H9 (cell line): ENCODE results near the gene HS2ST1. TPM values are rescaled to one million over a fixed set of nuclear protein-coding genes. Genes with fewer than 3 reads are reported as not detected.

Experiments used
- DNase-seq: peaks from one replicate; pipeline ENCODE4 v3.0.0-alpha.2; 2017
- H2AFZ ChIP-seq: one replicate; pipeline ENCODE4 v1.6.1; 2013; ENCODE audit warnings: mild to moderate bottlenecking, low read length, control low read depth, moderate library complexity
- H2AK5ac ChIP-seq: 2 replicates; pipeline ENCODE4 v1.6.1; 2013; ENCODE audit warnings: low read length, control low read depth, mixed read lengths; ENCODE audit not compliant: insufficient read length
- H2BK120ac ChIP-seq: one replicate; pipeline ENCODE4 v1.6.1; 2013; ENCODE audit warnings: low read depth, mild to moderate bottlenecking, low read length, control low read depth, inconsistent platforms; ENCODE audit not compliant: poor library complexity, severe bottlenecking
- H2BK12ac ChIP-seq: 2 replicates; pipeline ENCODE4 v1.6.1; 2013; ENCODE audit warnings: low read length, control low read depth, mixed read lengths, low read depth; ENCODE audit not compliant: insufficient read length
- H2BK15ac ChIP-seq: 2 replicates; pipeline ENCODE4 v1.6.1; 2013; ENCODE audit warnings: low read depth, low read length, control low read depth
- H2BK20ac ChIP-seq: one replicate; pipeline ENCODE4 v1.6.1; 2013; ENCODE audit warnings: low read depth, mild to moderate bottlenecking, low read length, control low read depth, inconsistent platforms; ENCODE audit not compliant: poor library complexity, severe bottlenecking
- H2BK5ac ChIP-seq: 2 replicates; pipeline ENCODE4 v1.6.1; 2013; ENCODE audit warnings: low read length, control low read depth, mixed read lengths; ENCODE audit not compliant: insufficient read length
- H3K14ac ChIP-seq: 2 replicates; pipeline ENCODE4 v1.6.1; 2013; ENCODE audit warnings: low read length, control low read depth; ENCODE audit not compliant: insufficient read depth
- H3K18ac ChIP-seq: 2 replicates; pipeline ENCODE4 v1.6.1; 2013; ENCODE audit warnings: low read depth, mild to moderate bottlenecking, mixed read lengths, low read length, control low read depth; ENCODE audit not compliant: insufficient read length
- H3K23ac ChIP-seq: 2 replicates; pipeline ENCODE4 v1.6.1; 2013; ENCODE audit warnings: low read length, control low read depth, mixed read lengths, low read depth; ENCODE audit not compliant: insufficient read length
- H3K23me2 ChIP-seq: 2 replicates; pipeline ENCODE4 v1.6.1; 2013; ENCODE audit warnings: low read depth, mild to moderate bottlenecking, mixed read lengths, low read length, control low read depth; ENCODE audit not compliant: insufficient read length, poor library complexity, severe bottlenecking
- H3K27ac ChIP-seq: 2 replicates; pipeline ENCODE4 v1.5.1; 2013; ENCODE audit warnings: low read length, control low read depth, mixed read lengths, low read depth; ENCODE audit not compliant: insufficient read length
- H3K27me3 ChIP-seq: 2 replicates; pipeline ENCODE4 v1.6.1; 2013; ENCODE audit warnings: low read length, control low read depth, inconsistent platforms; ENCODE audit not compliant: insufficient read depth
- H3K4ac ChIP-seq: 2 replicates; pipeline ENCODE4 v1.6.1; 2013; ENCODE audit warnings: low read depth, mild to moderate bottlenecking, control low read depth, inconsistent platforms, low read length, moderate library complexity
- H3K4me1 ChIP-seq: 2 replicates; pipeline ENCODE4 v1.6.1; 2013; ENCODE audit warnings: low read length, control low read depth, inconsistent platforms; ENCODE audit not compliant: insufficient read depth
- H3K4me2 ChIP-seq: 2 replicates; pipeline ENCODE4 v1.6.1; 2013; ENCODE audit warnings: low read length, control low read depth, mixed read lengths; ENCODE audit not compliant: insufficient read length, insufficient read depth
- H3K56ac ChIP-seq: 2 replicates; pipeline ENCODE4 v1.6.1; 2013; ENCODE audit warnings: low read depth, mild to moderate bottlenecking, mixed read lengths, low read length, control low read depth; ENCODE audit not compliant: insufficient read length
- H3K79me1 ChIP-seq: 2 replicates; pipeline ENCODE4 v1.6.1; 2013; ENCODE audit warnings: low read depth, mild to moderate bottlenecking, moderate library complexity, low read length, control low read depth, inconsistent platforms; ENCODE audit not compliant: insufficient read depth, poor library complexity, severe bottlenecking
- H3K79me2 ChIP-seq: 2 replicates; pipeline ENCODE4 v1.6.1; 2013; ENCODE audit warnings: low read length, control low read depth, inconsistent platforms; ENCODE audit not compliant: insufficient read depth
- H3K9ac ChIP-seq: 2 replicates; pipeline ENCODE4 v1.6.1; 2013; ENCODE audit warnings: low read length, control low read depth, mixed read lengths; ENCODE audit not compliant: insufficient read length; ENCODE audit errors: extremely low read depth
- H3K9me3 ChIP-seq: one replicate; pipeline ENCODE4 v1.6.1; 2013; ENCODE audit warnings: low read depth, low read length, inconsistent platforms; ENCODE audit not compliant: control insufficient read depth
- H3T11ph ChIP-seq: one replicate; pipeline ENCODE4 v1.6.1; 2013; ENCODE audit warnings: mild to moderate bottlenecking, low read length, control low read depth, inconsistent platforms
- H4K20me1 ChIP-seq: one replicate; pipeline ENCODE4 v1.6.1; 2013; ENCODE audit not compliant: control insufficient read depth, insufficient read length, insufficient read depth
- H4K5ac ChIP-seq: 2 replicates; pipeline ENCODE4 v1.6.1; 2013; ENCODE audit warnings: low read depth, mild to moderate bottlenecking, mixed read lengths, low read length, control low read depth; ENCODE audit not compliant: insufficient read length
- H4K8ac ChIP-seq: replicated peaks from 2 replicates; pipeline ENCODE4 v1.6.1; 2013; ENCODE audit warnings: low read length, control low read depth, mixed read lengths, low read depth; ENCODE audit not compliant: insufficient read length
- H4K91ac ChIP-seq: 2 replicates; pipeline ENCODE4 v1.6.1; 2013; ENCODE audit warnings: low read depth, mild to moderate bottlenecking, moderate library complexity, mixed read lengths, low read length, control low read depth; ENCODE audit not compliant: insufficient read length
- H3K27ac Mint-ChIP-seq, 3 experiments: 2 replicates in 2 of 3; 3 replicates in 1 of 3; pipeline ENCODE4 v1.8.0; 2020 to 2021; ENCODE audit warnings: mixed read lengths in 3 of 3, mild to moderate bottlenecking in 1 of 3, moderate library complexity in 1 of 3
- H3K27me3 Mint-ChIP-seq: 2 replicates; pipeline ENCODE4 v1.8.0; 2021; ENCODE audit warnings: low read depth, mild to moderate bottlenecking, moderate library complexity, mixed read lengths
- H3K36me3 Mint-ChIP-seq, 3 experiments: 2 replicates in 2 of 3; 3 replicates in 1 of 3; pipeline ENCODE4 v1.8.0; 2020 to 2021; ENCODE audit warnings: low read depth in 3 of 3, mixed read lengths in 3 of 3; ENCODE audit not compliant: insufficient read depth in 1 of 3
- H3K4me1 Mint-ChIP-seq, 2 experiments: 2 replicates each; pipeline ENCODE4 v1.8.0; 2020; ENCODE audit warnings: mixed read lengths in 2 of 2
- H3K4me3 Mint-ChIP-seq, 2 experiments: 2 replicates in 1 of 2; 3 replicates in 1 of 2; pipeline ENCODE4 v1.8.0; 2020 to 2021; ENCODE audit warnings: mild to moderate bottlenecking in 2 of 2, mixed read lengths in 2 of 2, moderate library complexity in 1 of 2
- H3K9me3 Mint-ChIP-seq, 2 experiments: 2 replicates in 1 of 2; 3 replicates in 1 of 2; pipeline ENCODE4 v1.8.0; 2020; ENCODE audit warnings: mild to moderate bottlenecking in 2 of 2, mixed read lengths in 2 of 2, moderate library complexity in 1 of 2
- WGBS: extraction: QIAGEN DNeasy Blood & Tissue Kit; methylation state at CpG from one replicate; pipeline ENCODE4 v1.1.7; 2013; ENCODE audit warnings: missing lambda C conversion rate, low lambda C conversion rate, mixed read lengths; ENCODE audit not compliant: insufficient read length; ENCODE audit errors: extremely low coverage; 5-methylcytosine and 5-hydroxymethylcytosine counted together
- total RNA-seq: library from RNA; stranded (reverse); gene quantifications from 2 replicates; pipeline ENCODE4 v1.2.1, GENCODE V29; 2021
- TF ChIP-seq, protein P1 (sequence below): fragments of 200-600 bp; sonication (generic); conservative IDR thresholded peaks from 3 replicates; pipeline ENCODE4 v1.8.0; 2021; ENCODE audit warnings: antibody characterized with exemption, mild to moderate bottlenecking

Gene HS2ST1
- total RNA-seq, 1 experiment from 2014 or later: 20.1 TPM

DNA sequence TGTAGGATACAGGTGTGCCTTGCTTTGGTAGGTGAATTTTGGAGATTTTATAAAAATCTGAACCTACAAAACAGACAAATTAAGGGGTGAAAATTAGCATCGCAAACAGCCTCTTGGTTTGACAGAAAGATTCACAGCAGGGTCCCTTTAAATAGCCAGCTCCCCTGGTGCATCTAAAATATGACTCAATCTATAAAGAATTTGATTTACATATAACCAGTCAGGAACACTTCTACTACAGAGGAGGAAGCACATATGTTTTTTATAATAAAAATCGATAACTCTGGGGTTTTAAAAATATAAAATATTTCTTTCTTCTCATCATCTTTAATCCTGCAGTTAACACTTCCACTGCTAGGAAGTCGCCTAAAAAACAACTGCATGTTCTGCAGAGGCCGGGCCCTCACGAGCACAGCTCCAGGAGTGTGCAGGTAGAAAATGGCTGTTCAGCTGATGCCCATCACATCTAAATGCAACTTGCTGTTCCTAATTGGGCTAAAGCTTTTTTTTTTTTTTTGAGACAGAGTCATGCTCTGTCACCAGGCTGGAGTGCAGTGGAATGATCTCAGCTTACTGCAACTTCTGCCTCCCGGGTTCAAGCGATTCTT is 203.4 kb downstream of the HS2ST1 start:
- TF ChIP-seq, protein P1, sequence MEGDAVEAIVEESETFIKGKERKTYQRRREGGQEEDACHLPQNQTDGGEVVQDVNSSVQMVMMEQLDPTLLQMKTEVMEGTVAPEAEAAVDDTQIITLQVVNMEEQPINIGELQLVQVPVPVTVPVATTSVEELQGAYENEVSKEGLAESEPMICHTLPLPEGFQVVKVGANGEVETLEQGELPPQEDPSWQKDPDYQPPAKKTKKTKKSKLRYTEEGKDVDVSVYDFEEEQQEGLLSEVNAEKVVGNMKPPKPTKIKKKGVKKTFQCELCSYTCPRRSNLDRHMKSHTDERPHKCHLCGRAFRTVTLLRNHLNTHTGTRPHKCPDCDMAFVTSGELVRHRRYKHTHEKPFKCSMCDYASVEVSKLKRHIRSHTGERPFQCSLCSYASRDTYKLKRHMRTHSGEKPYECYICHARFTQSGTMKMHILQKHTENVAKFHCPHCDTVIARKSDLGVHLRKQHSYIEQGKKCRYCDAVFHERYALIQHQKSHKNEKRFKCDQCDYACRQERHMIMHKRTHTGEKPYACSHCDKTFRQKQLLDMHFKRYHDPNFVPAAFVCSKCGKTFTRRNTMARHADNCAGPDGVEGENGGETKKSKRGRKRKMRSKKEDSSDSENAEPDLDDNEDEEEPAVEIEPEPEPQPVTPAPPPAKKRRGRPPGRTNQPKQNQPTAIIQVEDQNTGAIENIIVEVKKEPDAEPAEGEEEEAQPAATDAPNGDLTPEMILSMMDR: no peak
- no peak overlapping the region for H2AFZ ChIP-seq
- Mint-ChIP-seq H3K9me3 (peaks cover 0 to 2% of the 10 kb centered on the region in 2 experiments; a peak in 1 of 5 replicates), H3K4me3 (no peak overlapping the region; a peak in 1 of 5 replicates), H3K36me3 (no peaks in the 10 kb centered on the region), H3K4me1 (peaks cover 17 to 23% of the 10 kb centered on the region in 2 experiments), H3K27ac (no peak overlapping the region), H3K27me3 (peaks cover 16% of the 10 kb centered on the region)
- no peak overlapping the region for H4K5ac ChIP-seq
- no peaks in the 10 kb centered on the region for H3K27me3 ChIP-seq
- H4K8ac ChIP-seq: no peak overlapping the region
- H4K20me1 ChIP-seq: no peaks in the 10 kb centered on the region
- no peak overlapping the region for H2BK15ac ChIP-seq
- no peak overlapping the region for H2BK120ac ChIP-seq
- no peaks in the 10 kb centered on the region for H3K79me2 ChIP-seq
- H3T11ph ChIP-seq: no peak overlapping the region
- H2BK12ac ChIP-seq: no peak overlapping the region
- no peak overlapping the region for H3K9ac ChIP-seq
- H3K18ac ChIP-seq: no peak overlapping the region
- DNase-seq: no peak
- H4K91ac ChIP-seq: no peak overlapping the region
- WGBS: no CpG with 5 or more reads among the region's 7 CpGs
- H3K23me2 ChIP-seq: no peaks in the 10 kb centered on the region
- peaks cover 3% of the 10 kb centered on the region; the same call in 1 of the 2 replicates for H3K4me1 ChIP-seq
- no peaks in the 10 kb centered on the region for H3K79me1 ChIP-seq
- H3K4ac ChIP-seq: no peak overlapping the region
- no peak overlapping the region for H3K56ac ChIP-seq
- no peak overlapping the region for H3K23ac ChIP-seq
- H3K9me3 ChIP-seq: no peaks in the 10 kb centered on the region
- no peak overlapping the region for H2AK5ac ChIP-seq
- H2BK20ac ChIP-seq: no peak overlapping the region
- no peak overlapping the region for H3K14ac ChIP-seq
- no peak overlapping the region for H3K27ac ChIP-seq
- no peak overlapping the region for H2BK5ac ChIP-seq
- H3K4me2 ChIP-seq: no peak overlapping the region
